Left cardiac atrium (tissue), 4 donors: ENCODE data around the gene SOX18. TPM values are rescaled to one million over a fixed set of nuclear protein-coding genes. Genes with fewer than 3 reads are reported as not detected.
A peak's percentile ranks its signal among the peaks of the same experiment; 100 is the strongest.

ENCODE experiments used
- ATAC-seq, 2 donors: fragments of 200-7000 bp; cut with Tn5 transposase; one replicate each; pipeline ENCODE4 v1.9.1; 2020; ENCODE audit warnings: mild to moderate bottlenecking in 2 of 2, moderate library complexity in 2 of 2
- DNase-seq: peaks from one replicate; pipeline ENCODE4 v3.0.0-alpha.2; 2020
- intact Hi-C, 2 donors: fragments of 100-400 bp; cut with DNase I; formaldehyde crosslinking; loops; one replicate each; pipeline versions ENCODE4 v1.14.1 to v1.15.1; 2022 to 2023
- total RNA-seq, 2 donors: library from RNA; stranded (reverse); fragmentation: NEBNext Ultra II Directional; extraction: Animal tissue kit (Norgen Biotek cat#: 25700); gene quantifications; one replicate each; pipeline ENCODE4 v1.2.1, GENCODE V29; 2021
- donor health status: DM: no; HTN: yes; CAD: no.
- donor health status: DM: no; HTN: yes; CAD: no; lungs with severe emphysema.
- donor health status: DM: yes; HTN: yes; CAD: no.
- donor health status: Dilated cardiomyopathy.

Gene SOX18
- total RNA-seq, 2 donors from 2014 or later = 39.4 to 83.4 TPM

DNA sequence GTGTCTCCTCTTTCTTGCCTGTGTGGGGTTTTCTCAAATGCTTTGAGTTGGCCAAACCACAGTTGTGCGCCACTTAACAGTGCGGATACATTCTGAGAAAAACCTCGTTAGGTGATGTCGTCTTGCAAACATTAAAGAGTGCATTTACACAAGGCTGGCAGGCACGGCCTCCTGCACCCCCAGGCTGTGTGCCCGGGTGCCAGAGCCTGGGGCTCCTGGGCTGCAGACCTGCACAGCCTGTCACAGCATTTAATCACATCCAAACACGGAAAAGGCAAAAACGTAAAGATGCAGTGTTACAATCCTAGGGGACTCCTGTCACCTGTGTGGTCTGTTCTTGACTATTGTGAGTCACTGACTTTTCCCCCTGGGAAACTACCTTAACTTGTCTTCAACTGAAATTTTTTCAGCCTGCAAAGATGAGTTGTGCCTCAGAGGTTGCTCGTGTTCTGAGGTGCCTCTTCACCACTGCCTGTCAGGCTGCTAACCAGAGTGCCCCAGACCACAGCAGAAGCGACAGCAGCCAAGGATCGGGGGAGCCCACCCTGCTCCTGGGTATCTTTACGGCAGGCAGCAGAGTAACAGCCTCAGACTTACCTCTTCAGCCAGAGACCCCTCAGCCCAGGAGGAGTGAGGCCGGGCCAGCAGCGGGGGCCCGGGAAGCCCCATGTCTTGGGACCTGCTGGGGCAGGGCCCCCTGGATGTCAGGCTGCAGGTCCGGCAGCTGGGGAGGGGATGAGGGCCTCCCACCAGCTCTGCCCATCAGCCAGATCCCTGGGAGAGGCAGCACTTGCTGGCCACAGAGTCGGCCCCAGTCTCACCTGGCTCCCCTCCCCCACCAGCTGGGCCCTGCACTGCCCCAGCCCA is 14.1 kb downstream of the SOX18 start:
- intact Hi-C loops = no loop called here
- no peak for DNase-seq
- no peak for ATAC-seq

DNA sequence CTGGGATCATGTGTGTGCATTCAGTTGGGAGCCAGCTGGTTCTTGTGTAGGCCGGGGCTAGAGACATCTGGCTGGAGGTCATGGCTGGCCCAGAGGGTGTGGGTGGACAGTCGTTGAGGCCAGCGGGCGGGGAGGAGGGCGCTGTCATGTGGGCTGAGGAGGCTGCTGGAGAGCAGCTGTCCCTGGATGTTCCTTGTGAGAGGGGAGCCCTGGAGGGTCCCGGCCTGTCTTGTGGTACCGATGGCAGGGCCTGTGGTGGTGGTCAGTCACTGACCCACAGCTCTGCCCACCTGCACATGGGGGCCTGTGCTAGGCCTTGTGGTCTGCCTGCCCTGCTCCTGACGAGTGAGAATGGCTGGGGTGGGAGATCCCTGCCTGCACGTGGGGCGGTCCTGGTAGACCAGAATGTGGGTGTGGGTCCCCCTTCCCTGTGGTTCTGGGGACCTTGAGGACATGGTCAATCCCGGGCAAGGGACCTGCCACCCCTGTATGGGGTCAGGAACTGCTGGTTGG is 15.4 kb downstream of the SOX18 start:
- no peak for DNase-seq
- peak in 1 of 2 donors; percentile 34 for ATAC-seq
- intact Hi-C loops = no loop called here

DNA sequence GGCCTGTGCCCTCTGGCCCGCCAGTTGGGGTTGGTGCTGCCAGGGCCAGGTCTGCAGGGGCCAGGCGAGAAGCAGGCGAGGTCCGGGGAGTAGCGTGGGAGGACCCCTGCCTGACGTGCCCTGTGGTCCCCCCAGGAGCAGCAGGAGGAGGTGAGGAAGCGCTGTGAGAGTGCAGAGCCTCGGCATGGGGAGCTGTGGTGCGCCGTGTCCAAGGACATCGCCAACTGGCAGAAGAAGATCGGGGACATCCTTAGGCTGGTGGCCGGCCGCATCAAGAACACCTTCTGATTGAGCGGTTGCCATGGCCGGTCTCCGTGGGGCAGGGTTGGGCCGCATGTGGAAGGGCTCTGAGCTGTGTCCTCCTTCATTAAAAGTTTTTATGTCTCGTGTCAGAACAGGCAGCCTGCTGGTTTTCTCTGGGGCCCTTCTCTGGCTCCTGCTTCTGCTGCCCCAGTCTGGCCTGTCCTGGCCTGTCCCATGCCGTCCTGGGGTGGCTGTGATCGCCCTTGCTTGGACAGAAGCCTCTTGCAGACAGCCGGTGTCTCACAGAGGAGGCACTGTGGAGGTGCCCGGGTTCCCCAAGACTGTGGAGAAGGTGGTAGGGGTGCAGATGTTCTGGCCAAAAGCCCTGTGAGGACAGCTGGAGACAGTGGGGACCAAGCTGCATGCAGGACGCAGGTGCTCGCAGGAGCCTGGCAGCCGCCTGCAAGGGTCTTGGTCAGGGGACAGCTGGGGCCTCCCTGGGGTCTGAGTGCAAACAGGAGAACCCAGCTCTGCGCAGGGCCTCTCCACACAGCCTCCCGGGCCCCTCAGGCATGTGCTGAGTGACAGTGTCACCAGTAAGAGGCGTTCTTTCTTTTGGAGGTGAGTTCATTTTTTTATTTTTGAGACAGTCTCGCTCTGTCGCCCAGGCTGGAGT is 16.5 kb downstream of the SOX18 start:
- ATAC-seq (no peak), DNase-seq (no peak)
- intact Hi-C loops = no loop called here

DNA sequence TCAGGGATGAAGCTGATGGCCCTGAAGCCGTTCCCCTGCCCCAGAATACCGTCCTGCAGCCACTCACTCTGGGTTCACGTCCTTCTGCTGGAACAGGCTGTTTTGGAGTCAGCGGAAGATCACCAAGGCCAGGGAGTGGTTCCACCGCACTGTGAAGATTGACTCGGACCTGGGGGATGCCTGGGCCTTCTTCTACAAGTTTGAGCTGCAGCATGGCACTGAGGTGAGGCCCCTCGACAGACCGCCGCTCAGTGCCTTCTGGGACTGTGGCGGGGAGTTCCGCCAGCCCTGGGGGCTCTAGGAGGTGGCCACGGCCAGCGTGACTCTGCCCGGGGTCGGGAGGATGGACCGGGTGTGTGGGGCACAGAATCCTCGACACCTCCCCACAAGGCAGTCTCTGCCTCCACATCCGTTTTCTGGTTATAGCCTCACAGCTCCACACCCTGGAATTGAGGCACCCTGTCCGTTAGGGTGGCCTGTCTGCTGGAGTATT is 17.6 kb downstream of the SOX18 start:
- intact Hi-C loops = no loop called here
- ATAC-seq = no peak

DNA sequence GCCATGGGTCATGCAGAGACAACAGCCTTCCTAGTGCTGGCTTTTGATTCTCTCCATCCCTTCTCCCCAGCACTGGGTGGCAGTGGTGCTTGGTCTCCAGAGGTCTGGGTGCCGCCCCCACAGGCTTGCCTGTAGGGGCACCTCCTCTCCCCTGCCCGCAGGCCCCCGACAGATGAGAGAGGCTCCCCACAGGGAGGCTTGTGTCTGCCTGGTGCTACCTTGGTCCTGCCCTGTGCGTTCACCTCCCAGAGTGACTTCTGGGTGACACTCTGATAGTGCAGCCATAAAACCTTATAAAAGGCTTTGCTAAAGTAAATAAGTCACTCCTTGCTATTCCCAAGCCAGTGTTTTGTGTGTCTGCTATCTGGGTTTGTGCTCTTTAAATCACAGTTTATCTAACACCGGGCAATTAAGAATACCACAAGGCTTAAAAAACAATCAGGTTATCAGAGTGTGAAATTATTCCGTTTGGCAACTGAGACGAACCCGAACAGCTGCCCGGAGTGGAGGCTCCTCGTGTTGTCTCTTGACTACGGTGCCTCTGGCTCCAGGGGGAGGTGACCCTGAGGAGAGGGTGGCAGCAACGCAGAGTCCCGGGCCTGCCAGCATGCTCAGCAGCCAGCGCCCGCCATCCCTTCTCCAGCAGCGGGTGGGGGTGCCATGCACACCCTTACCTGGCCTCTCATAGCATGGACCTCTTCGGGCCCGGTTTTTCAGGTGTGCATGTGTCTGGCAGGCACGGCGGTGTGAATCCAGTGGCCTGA is 18.9 kb downstream of the SOX18 start:
- DNase-seq = no peak
- intact Hi-C loops = no loop called here
- no peak for ATAC-seq

More for the DNA sequence above, 17.6 kb downstream of the SOX18 start:
- DNase-seq = no peak

DNA sequence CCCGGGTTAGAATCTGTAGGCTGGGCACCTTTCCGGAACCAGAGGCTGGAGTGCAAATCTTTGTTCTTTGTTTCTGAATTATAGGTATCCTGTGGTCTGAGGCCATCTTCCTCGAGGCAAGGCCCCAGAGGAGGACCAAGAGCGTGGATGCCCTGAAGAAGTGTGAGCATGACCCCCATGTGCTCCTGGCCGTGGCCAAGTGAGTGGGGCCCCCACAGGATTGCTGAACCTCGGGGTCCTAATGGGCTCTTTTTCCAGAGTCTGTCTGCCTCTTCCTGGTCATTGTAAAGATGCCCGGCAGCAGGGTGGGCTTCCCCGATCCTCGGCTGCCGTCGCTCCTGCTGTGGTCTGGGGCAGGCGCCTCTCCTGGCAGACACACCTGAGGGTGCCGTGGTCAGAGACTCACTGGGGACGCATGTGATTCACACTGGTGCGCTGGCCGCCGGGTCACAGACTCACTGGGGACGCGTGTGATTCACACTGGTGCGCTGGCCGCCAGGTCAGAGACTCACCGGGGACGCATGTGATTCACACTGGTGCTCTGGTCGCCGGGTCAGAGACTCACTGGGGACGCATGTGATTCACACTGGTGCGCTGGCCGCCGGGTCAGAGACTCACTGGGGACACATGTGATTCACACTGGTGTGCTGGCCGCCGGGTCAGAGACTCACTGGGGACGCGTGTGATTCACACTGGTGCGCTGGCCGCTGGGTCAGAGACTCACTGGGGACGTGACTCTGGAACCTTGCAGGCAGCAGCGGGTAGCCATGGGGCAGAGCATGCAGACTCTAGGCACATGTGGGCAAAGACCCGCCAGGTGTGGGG is 19.9 kb downstream of the SOX18 start:
- intact Hi-C loops = no loop called here
- ATAC-seq = no peak
- no peak for DNase-seq

DNA sequence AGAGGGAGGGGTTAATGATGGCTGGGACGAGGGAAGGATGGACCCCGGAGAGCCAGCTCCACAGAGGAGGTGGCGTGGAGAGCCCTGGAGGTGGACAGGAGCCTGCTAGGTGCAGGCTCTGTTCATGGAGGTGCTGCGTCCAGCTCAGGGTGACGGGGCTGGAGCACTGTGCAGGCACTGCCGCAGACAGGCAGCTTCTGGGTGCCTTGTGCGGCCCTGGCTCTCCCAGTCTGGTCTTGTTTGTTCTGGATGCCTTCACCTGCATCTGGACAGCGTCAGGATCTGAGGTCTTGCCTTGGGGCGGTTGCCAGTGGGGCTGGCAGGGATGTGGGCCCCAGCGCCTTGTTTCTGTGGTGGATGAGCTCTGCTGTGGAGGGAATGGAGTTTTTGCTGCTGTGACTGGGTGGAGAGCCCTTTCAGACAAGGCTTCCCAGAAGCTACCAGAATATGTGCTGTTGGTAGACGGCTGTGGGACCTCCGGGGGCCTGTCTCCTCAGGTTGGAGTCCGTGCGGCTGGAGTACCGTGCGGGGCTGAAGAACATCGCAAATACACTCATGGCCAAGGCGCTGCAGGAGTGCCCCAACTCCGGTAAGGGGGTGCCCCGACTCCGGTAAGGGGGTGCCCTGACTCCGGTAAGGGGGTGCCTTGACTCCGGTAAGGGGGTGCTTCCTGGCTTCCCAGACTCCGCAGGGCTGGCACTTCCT is 21.3 kb downstream of the SOX18 start:
- intact Hi-C loops = no loop called here
- DNase-seq (no peak), ATAC-seq (no peak)

DNA sequence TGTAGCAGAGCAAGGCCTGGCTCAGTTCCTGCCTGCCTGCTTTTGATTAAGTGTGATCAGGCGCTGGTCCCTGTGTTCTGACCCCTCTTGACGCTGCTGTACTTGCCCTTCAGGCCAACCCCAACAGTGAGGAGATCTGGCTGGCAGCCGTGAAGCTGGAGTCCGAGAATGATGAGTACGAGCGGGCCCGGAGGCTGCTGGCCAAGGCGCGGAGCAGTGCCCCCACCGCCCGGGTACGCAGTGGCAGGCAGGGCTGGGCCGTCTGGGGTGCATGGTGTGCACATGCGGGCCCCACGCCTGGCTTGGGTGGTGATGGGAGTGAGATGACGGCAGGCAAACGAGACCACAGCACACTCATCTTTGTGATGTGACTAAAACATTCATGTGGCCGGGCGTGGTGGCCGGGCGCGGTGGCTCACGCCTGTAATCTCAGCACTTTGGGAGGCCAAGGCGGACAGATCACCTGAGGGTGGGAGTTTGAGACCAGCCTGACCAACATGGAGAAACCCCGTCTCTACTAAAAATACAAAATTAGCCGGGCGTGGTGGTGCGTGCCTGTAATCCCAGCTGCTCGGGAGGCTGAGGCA is 23.5 kb downstream of the SOX18 start:
- intact Hi-C loops = no loop called here
- no peak for ATAC-seq
- DNase-seq = no peak

DNA sequence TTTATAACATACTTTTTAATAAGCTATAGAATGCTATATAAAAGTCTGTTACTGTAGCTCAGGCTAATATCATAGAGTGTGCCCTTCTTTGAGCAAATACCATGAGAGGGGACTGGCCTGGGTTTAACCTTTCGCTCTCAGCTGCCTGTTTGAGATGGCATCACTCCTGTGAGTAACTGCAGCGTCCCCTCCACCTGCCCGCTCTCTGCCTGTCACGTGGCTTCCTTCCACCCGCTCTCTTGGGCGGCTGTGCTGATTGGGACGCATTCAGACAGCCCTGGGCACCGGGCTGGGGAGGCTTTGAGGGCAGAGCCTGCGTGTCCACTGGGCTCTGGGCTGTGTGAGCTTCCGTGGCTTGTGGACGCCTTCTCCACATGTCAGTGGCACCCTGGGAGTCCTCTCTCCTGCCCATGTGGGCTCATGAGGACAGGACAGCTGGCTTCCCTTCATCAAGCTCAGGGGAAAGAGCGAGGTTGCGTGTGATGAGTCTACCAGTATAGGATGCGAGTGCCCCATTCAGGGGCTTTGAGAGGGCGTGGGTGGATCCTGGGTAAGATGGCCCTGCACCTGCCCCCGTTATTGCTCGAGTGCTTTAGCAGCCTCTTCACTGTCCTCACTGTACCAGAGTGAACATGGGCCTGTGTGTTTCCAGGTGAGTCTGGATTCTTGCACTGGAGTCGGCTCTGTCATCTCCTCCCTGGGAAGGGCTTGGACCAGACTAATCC is 24.2 kb downstream of the SOX18 start:
- intact Hi-C loops = no loop called here
- DNase-seq (no peak), ATAC-seq (no peak)

DNA sequence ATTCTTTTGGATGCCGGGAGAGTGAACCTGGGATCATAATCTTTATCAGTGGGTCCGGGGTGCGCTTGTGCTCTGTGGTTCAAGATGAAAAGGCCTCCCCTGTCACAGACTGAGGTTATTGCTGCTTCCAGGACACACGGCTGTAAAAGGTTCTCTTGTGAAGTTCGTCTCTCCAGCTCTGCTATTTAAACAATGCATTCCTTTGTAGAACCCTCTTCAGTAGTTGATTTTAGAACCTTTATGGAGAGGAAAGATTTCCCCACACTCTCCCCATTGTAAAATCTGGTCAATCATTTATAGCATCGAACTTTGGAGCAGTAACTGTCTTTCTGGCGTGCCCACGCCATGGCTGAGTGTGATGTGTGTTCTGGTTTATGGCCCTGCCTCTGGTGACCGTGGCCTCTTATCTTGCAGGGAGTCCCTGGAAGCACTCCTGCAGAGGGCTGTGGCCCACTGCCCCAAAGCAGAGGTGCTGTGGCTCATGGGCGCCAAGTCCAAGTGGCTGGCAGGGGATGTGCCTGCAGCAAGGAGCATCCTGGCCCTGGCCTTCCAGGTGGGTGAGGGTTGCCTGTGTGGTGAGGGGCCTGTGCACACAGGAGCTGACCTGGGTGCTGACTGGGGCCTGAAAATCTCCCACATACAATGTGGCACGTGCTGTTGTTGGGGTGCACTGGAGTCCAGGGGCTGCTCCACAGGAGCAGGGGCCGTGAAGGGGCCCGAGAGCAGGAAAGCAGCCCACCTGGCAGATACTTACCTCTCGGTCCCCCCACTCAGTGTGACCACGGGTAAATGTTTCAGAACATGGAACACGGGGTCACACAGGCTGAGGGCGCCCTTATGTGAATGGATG is 25.1 kb downstream of the SOX18 start:
- DNase-seq = no peak
- intact Hi-C loops = no loop called here
- no peak for ATAC-seq

DNA sequence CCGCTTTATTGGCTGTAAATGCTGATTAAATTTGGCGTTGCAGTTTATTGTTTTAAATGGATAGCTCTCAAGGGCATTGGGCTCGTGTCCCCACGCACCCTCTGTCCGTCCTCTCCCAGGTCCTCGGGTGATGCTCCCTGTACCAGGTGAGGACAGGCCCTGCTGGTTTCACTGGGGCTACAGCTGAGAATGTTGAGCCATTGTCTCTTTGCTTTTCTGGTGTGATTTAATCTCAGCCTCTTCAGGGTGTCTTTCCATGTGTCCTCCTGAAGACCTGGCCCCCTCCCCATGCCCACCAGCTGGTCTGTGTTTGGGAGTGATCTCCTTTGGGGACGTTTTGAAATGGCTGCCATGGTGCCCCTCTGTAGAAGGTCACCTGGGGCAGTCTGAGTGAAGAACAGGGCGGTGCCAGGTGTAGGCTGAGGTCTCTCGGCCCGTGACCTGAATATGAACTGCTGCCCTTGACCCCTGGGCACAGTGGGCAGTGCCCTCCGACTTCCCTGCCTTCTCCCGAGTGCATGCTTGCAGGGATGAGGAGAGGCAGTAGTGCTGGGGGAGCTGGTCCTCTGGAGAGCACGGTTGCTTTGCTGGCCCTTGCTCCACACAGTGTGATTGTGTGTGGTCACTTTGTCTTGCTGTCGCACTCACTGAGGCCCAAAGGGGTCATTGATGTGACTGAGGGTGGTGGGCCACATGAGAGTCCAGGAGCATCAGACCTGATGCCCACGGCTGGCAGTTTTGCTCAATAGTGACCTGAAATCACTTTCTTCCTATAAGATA is 25.9 kb downstream of the SOX18 start:
- DNase-seq = no peak
- ATAC-seq = no peak
- intact Hi-C loops = no loop called here

DNA sequence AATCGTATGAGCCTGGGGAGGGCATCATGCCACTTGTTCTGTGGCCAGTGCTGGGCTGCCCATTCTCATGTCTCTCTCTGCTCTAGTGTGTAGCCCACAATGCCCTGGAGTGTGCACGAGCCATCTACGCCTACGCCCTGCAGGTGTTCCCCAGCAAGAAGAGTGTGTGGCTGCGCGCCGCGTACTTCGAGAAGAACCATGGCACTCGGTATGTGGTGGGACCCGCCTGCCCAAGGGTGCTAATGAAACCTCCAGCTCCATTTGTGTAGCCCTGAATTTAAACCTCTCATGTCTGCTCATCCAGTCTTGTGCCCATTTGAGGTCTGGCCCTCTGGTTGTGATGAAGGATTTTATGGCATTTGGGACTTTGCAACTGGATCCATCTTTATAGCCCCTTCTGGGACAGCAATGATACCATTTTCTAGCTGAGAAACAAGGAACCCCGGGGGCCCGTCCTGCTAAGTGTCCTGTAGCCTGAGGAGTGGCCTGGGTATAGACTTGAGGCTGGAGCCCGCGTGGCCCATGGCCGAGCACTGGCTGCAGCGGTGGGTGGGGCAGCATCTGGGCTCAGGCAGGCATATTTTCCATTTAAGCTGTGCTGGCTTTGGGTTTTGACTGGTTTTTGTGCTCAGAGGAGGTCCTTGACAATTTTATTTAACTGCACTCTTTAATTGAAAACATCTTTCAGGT is 26.6 kb downstream of the SOX18 start:
- DNase-seq (no peak), ATAC-seq (no peak)
- intact Hi-C loops = no loop called here

DNA sequence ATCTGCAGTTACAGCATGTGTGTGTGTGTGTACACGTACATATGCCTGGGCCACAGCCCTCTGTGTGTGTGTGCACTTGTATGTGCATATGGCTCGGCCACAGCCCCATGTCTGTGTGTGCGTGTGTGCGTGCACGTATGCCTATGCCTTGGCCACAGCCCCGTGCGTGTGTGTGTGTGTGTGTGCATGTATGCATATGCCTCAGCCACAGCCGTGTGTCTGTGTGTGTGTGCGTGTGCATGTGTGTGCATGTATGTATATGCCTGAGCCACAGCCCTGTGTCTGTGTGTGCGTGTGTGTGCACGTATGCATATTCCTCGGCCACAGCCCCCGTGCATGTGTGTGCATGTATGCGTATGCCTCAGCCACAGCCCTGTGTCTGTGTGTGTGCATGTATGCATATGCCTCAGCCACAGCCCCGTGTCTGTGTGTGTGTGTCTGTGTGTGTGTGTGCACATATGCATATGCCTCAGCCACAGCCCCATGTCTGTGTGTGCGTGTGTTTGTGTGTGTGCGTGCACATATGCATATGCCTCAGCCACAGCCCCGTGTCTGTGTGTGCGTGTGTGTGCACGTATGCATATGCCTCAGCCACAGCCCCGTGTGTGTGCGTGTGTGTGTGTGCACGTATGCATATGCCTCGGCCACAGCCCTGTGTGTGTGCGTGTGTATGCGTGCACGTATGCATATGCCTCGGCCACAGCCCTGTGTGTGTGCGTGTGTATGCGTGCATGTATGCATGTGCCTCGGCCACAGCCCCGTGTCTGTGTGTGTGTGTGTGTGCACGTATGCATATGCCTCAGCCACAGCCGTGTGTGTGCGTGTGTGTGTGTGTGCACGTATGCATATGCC is 28.1 kb downstream of the SOX18 start:
- DNase-seq (no peak), ATAC-seq (no peak)
- intact Hi-C loops = no loop called here

DNA sequence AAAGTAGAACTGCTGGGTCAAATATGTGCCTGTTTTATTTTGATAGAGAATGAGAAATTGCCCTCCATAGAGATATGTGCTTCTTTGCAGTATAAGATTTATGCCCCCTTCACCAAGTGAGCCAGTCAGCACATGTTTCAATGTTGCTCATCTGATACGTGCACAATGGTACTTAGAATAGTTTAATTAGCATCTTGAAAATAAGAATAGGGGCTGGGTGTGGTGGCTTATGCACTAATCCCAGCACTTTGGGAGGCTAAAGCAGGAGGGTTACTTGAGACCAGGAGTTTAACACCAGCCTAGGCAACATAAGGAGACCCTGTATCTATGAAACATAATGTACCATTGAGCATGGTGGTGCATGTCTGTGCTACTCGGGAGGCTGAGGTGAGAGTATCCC is 33.8 kb downstream of the SOX18 start:
- DNase-seq (no peak), ATAC-seq (no peak)
- intact Hi-C loops = no loop called here
